ENCODE results near the gene RBCK1.
A peak's percentile ranks its signal among the peaks of the same experiment; 100 is the strongest.
"Not testable (repeated sequence)": the region's sequence is repeated elsewhere in the genome, so short reads cannot be mapped to it uniquely, and the experiment has no call there.

The RBCK1 gene

DNA sequence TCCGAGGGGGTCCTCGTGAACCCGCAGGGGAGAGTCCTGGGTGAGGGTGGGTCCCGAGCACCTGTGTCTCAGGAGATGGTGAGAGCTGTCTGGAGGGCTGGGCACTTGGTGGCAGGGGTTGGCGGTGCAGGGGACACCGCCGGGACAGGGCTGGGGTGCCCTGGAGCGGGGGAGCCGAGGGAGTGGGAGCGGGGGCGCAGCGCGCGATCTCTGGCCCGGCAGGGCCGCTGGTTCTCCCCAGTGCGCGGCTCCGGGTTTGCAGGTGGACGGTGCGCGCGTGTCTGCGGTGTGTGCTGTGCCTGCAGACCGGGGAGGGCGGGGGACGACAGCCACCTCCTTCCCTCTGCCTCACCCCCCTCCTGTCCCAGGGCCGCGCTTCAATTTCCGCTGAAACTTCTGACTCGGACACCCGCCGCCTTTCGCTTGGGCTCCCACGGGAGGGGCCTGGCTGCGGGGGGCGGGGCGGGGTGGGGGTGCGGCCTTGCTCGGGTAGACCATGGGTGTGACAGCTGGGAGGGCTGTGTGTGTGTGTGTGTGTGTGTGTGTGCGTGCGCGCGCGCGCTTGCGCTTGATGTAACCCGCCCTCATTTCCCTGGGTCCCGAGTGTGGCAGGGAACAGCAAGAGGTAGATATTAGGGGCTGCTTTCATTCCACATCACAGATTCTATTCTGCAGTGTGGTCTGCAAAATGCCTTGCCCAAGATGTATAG is 26.4 kb upstream of the RBCK1 start:
- no peaks in the 10 kb centered on the region for H3K36me3 ChIP-seq (ENCODE audit: insufficient read depth, low read length)
- peaks cover 3% of the 10 kb centered on the region for H3K27me3 ChIP-seq (ENCODE audit: insufficient read depth, low read length)
- peak overlapping the region; percentile 91 for H2AFZ ChIP-seq (ENCODE audit: low read depth, low read length)
- H3K4me1 ChIP-seq (ENCODE audit: insufficient read depth, low read length), result peaks cover 7% of the 10 kb centered on the region
- H3K9me3 ChIP-seq (ENCODE audit: low read length), result no peaks in the 10 kb centered on the region
- peak overlapping the region; percentile 58 for H3K4me3 ChIP-seq (ENCODE audit: low read length)

DNA sequence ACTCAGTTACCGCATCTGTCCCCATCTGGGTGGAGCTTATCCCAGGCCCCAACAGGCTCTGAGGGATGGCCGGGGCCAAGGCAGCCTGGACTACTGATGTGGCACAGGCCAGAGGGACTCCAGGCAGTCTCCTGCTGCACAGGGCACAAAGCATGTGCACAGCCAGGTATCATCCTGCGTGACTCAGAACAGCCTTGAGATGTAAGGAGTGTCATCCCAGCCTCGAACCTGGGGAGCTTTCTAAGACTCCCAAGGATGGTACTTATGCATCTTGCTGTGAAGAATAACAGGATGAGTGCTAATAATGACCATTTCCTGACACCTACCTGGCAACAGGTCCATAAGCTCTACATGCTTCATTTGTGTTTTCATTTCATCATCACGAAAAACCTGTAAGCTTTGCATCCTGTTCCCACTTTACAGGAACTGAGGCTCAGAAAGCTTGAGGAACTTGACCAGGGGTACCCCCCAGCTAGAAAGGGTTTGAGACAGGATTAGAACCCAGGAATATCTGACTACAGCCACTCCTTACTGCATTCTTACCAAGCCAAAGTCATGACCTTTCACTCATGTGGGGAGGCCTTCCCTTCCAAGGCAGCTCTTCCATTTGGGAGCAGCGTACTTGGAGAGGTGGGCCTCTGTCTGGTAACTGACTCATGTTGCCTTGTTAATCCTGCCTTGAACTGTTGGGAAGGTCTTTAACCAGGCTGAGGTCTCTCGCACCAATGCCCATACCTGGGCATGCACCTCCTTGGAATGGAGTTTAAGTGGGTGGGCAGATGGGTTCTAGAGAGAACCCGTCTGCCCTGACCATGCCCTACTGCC is 25.6 kb upstream of the RBCK1 start:
- Histone ChIP-seq H3K4me3 (ENCODE audit: low read length) (peak overlapping the region; percentile 58), H3K36me3 (ENCODE audit: insufficient read depth, low read length) (no peaks in the 10 kb centered on the region)

DNA sequence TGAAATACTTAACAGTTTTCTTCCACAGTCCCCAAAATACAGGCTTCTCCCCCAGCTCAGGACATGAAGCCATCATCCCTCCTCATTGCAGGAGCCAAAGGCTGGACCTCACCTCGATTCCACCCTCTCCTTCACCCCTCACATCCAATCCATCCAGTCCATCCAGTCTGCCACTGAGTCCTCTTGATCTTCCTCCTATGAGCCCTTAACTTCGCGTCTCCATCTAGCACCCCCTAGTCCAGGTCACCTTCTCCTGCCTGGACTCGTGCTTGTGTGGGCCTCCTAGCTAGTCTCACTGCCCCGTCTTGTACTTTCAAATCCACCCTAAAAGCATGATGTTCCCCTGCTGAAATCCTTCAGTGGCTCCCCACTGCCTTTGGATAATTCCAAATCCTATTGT is 24.2 kb upstream of the RBCK1 start:
- Histone ChIP-seq H3K4me3 (ENCODE audit: low read length) (no peak overlapping the region), H2AFZ (ENCODE audit: low read depth, low read length) (no peak overlapping the region), H3K36me3 (ENCODE audit: insufficient read depth, low read length) (peaks cover 5% of the 10 kb centered on the region), H3K4me1 (ENCODE audit: insufficient read depth, low read length) (peaks cover 7% of the 10 kb centered on the region), H3K9me3 (ENCODE audit: low read length) (no peaks in the 10 kb centered on the region), H3K27me3 (ENCODE audit: insufficient read depth, low read length) (peaks cover 3% of the 10 kb centered on the region)

More for the DNA sequence above, 25.6 kb upstream of the RBCK1 start:
- Histone ChIP-seq H3K9me3 (ENCODE audit: low read length) (no peaks in the 10 kb centered on the region), H3K4me1 (ENCODE audit: insufficient read depth, low read length) (peaks cover 7% of the 10 kb centered on the region), H2AFZ (ENCODE audit: low read depth, low read length) (no peak overlapping the region), H3K27me3 (ENCODE audit: insufficient read depth, low read length) (peaks cover 3% of the 10 kb centered on the region)

DNA sequence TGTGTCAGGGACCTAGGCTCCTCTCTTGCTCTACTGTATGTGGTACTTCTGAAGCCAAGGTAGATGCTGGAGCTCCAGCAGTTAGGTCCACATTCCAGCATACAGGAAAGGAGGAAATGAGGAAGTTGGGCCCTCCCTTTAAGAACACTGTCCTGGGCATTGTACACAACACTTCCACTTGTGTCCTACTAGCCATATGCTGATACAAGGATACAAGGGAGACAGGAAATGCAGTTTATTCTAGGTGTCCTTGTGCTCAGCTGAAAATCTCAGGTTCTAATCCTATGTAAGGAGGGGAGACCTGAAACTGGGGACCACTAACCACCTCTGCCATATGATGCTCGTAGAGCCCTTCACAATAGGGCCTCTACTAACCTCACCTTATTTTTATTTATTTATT is 23.4 kb upstream of the RBCK1 start:
- H2AFZ ChIP-seq (ENCODE audit: low read depth, low read length), result no peak overlapping the region
- H3K27me3 ChIP-seq (ENCODE audit: insufficient read depth, low read length), result peaks cover 3% of the 10 kb centered on the region
- no peak overlapping the region for H3K4me3 ChIP-seq (ENCODE audit: low read length)
- H3K4me1 ChIP-seq (ENCODE audit: insufficient read depth, low read length), result peaks cover 7% of the 10 kb centered on the region
- H3K36me3 ChIP-seq (ENCODE audit: insufficient read depth, low read length), result peaks cover 12% of the 10 kb centered on the region
- no peaks in the 10 kb centered on the region for H3K9me3 ChIP-seq (ENCODE audit: low read length)

DNA sequence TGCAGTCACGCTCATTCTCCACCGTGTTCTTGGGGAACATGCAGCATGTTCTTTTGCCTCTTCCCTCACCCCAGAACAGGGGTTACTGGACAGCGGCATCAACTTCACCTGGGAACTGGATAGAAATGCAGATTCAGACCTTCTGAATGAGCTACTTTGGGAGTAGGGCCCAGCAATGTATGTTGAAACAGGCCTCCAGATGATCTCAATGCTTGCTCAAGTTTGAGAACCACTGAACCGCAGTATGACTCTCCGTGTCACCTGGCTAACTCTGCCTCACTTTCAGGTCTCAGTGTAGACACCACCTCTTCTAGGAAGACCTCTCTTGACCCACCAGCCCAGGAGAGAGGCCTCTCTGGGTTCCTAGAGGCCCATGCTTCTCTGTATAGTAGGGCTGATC is 22.7 kb upstream of the RBCK1 start:
- Histone ChIP-seq H3K9me3 (ENCODE audit: low read length) (no peaks in the 10 kb centered on the region), H2AFZ (ENCODE audit: low read depth, low read length) (no peak overlapping the region), H3K4me3 (ENCODE audit: low read length) (no peak overlapping the region), H3K4me1 (ENCODE audit: insufficient read depth, low read length) (peaks cover 7% of the 10 kb centered on the region), H3K36me3 (ENCODE audit: insufficient read depth, low read length) (peaks cover 12% of the 10 kb centered on the region), H3K27me3 (ENCODE audit: insufficient read depth, low read length) (no peaks in the 10 kb centered on the region)

DNA sequence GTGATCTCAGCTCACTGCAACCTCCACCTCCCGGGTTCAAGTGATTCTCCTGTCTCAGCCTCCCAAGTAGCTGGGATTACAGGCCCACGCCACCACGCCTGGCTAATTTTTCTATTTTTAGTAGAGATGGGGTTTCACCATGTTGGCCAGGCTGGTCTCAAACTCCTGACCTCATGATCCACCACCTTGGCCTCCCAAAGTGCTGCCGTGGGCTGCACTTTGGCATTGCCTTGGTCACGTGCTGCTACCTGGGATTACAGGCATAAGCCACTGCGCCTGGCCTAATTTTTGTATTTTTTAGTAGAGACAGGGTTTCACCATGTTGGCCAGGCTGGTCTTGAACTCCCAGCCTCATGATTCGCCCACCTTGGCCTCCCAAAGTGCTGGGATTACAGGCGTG is 21.5 kb upstream of the RBCK1 start:
- H3K36me3 ChIP-seq (ENCODE audit: insufficient read depth, low read length), result peaks cover 12% of the 10 kb centered on the region
- H3K4me3 ChIP-seq (ENCODE audit: low read length); H3K4me1 ChIP-seq (ENCODE audit: insufficient read depth, low read length); H3K9me3 ChIP-seq (ENCODE audit: low read length); H3K27me3 ChIP-seq (ENCODE audit: insufficient read depth, low read length); H2AFZ ChIP-seq (ENCODE audit: low read depth, low read length): not testable (repeated sequence)

DNA sequence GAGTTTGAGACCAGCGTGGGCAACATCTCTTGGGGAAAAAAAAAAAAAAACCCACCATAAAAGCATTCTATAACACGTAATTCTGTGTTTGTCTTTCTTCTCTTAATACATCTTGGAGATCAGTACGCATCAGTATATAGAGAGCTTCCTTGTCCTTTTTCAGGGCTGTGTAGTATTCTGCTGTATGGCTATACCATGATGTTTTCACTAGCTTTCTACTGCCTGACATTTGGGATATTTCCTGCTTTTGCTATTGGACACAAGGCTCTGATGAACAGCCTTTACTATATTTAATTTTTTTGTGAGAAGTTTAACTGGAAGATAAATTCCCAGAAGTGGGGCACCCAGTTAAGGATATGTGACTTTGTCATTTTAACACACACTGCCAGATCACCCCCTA is 20.6 kb upstream of the RBCK1 start:
- Histone ChIP-seq H3K4me3 (ENCODE audit: low read length) (no peak overlapping the region), H3K36me3 (ENCODE audit: insufficient read depth, low read length) (peaks cover 12% of the 10 kb centered on the region), H3K9me3 (ENCODE audit: low read length) (no peaks in the 10 kb centered on the region), H2AFZ (ENCODE audit: low read depth, low read length) (no peak overlapping the region), H3K27me3 (ENCODE audit: insufficient read depth, low read length) (no peaks in the 10 kb centered on the region), H3K4me1 (ENCODE audit: insufficient read depth, low read length) (no peaks in the 10 kb centered on the region)

DNA sequence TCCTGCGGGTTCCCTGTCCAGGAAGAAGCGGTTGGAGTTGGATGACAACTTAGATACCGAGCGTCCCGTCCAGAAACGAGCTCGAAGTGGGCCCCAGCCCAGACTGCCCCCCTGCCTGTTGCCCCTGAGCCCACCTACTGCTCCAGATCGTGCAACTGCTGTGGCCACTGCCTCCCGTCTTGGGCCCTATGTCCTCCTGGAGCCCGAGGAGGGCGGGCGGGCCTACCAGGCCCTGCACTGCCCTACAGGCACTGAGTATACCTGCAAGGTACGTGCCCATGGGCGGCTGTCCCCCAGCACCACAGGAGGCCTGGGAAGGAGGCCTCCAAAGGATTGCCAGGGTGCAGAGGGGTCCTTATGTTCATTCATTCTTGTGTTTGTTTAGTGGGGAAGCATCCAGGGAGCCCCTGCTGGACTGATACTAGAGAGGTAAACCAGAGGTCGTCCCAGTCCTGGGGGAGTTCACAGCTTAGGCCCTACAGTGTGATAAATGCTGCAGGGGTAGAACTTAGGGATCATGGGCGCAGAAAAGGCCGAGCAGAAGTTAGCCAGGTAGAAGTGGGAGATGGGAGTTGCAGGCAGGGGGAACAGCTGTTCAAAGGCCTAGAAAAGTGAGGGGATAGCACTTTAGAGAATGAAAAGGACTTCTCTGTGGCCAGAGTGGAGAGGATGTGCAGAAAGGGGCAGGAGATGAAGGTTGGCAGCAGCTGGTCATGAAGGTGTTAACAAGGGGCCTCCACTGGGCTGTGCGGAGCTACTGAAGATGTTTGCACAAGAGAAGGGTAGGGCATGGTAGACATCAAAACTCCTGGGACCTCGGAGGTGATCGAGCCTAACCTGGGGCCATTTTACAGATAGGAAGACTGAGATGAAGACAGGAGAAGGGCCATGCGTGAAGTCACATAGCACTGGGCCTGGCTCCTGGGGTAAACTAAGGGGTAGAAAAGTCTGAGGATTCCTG is 19.8 kb upstream of the RBCK1 start:
- H3K4me3 ChIP-seq (ENCODE audit: low read length), result no peak overlapping the region
- H3K36me3 ChIP-seq (ENCODE audit: insufficient read depth, low read length), result peaks cover 12% of the 10 kb centered on the region
- H3K9me3 ChIP-seq (ENCODE audit: low read length), result no peaks in the 10 kb centered on the region

DNA sequence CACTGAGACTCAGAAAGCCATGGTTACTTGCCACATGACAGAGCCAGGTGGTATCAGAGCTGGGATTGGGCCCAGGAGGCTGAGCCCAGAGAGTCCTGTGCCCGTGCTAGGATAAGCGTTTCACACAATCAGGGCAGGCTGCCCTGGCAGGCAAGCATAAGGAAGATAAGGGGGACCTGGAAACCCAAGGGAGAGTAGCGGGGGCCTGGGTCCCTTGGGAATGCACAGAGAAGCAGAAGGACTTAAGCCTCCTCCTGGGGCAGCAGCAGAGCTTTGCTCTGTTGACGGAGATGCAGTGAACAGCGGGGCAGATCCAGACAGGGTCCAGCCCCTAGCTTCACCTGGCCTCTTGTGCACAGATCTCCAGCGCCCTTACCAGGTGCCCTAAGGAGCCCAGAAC is 18.9 kb upstream of the RBCK1 start:
- Histone ChIP-seq H3K4me3 (ENCODE audit: low read length) (no peak overlapping the region), H3K36me3 (ENCODE audit: insufficient read depth, low read length) (peaks cover 12% of the 10 kb centered on the region), H2AFZ (ENCODE audit: low read depth, low read length) (no peak overlapping the region), H3K27me3 (ENCODE audit: insufficient read depth, low read length) (no peaks in the 10 kb centered on the region), H3K9me3 (ENCODE audit: low read length) (no peaks in the 10 kb centered on the region), H3K4me1 (ENCODE audit: insufficient read depth, low read length) (no peaks in the 10 kb centered on the region)

More for the DNA sequence above, 19.8 kb upstream of the RBCK1 start:
- no peaks in the 10 kb centered on the region for H3K4me1 ChIP-seq (ENCODE audit: insufficient read depth, low read length)
- H3K27me3 ChIP-seq (ENCODE audit: insufficient read depth, low read length), result no peaks in the 10 kb centered on the region
- H2AFZ ChIP-seq (ENCODE audit: low read depth, low read length), result no peak overlapping the region

DNA sequence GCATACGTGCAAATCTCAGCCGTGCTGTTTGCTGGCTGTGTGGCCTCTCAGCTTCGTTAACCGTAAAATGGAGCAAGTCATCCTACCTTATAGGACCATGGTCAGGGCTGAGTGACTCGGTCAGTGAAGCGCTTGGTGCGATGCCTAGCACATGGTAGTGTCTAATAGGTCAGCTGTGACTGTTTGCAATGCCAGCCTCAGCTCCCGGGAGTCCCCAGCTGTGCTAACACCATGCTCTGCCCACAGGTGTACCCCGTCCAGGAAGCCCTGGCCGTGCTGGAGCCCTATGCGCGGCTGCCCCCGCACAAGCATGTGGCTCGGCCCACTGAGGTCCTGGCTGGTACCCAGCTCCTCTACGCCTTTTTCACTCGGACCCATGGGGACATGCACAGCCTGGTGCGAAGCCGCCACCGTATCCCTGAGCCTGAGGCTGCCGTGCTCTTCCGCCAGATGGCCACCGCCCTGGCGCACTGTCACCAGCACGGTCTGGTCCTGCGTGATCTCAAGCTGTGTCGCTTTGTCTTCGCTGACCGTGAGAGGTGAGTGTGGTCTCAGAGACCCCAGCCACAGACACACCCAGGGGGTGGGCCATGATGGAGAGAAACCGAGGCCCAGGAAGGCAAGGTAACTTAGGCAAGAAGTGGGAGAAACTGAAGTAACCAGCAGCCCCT is 16.9 kb upstream of the RBCK1 start:
- Histone ChIP-seq H2AFZ (ENCODE audit: low read depth, low read length) (no peak overlapping the region), H3K36me3 (ENCODE audit: insufficient read depth, low read length) (peaks cover 12% of the 10 kb centered on the region), H3K4me3 (ENCODE audit: low read length) (no peak overlapping the region), H3K27me3 (ENCODE audit: insufficient read depth, low read length) (no peaks in the 10 kb centered on the region), H3K9me3 (ENCODE audit: low read length) (no peaks in the 10 kb centered on the region), H3K4me1 (ENCODE audit: insufficient read depth, low read length) (no peaks in the 10 kb centered on the region)

DNA sequence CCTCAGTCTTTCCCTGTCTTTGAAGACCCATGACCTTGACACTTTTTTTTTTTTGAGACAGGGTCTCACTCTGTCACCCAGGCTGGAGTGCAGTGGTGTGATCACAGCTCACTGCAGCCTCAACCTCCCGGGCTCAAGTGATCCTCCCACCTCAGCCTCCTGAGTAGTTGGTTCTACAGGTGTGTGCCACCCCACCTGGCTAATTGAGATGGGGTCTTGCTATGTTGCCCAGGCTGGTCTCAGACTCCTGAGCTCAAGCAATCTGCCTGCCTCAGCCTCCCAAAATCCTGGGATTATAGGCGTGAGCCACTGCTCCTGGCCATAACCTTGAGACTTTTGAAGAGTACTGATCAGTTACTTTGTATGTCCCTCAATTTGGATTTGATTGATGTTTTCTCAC is 14.8 kb upstream of the RBCK1 start:
- H3K27me3 ChIP-seq (ENCODE audit: insufficient read depth, low read length); H3K4me1 ChIP-seq (ENCODE audit: insufficient read depth, low read length); H2AFZ ChIP-seq (ENCODE audit: low read depth, low read length); H3K9me3 ChIP-seq (ENCODE audit: low read length); H3K4me3 ChIP-seq (ENCODE audit: low read length): not testable (repeated sequence)
- peaks cover 18% of the 10 kb centered on the region for H3K36me3 ChIP-seq (ENCODE audit: insufficient read depth, low read length)

DNA sequence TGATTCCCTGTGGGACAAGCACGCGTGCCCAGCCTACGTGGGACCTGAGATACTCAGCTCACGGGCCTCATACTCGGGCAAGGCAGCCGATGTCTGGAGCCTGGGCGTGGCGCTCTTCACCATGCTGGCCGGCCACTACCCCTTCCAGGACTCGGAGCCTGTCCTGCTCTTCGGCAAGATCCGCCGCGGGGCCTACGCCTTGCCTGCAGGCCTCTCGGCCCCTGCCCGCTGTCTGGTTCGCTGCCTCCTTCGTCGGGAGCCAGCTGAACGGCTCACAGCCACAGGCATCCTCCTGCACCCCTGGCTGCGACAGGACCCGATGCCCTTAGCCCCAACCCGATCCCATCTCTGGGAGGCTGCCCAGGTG is 11.9 kb upstream of the RBCK1 start:
- Histone ChIP-seq H2AFZ (ENCODE audit: low read depth, low read length) (no peak overlapping the region), H3K36me3 (ENCODE audit: insufficient read depth, low read length) (peaks cover 6% of the 10 kb centered on the region), H3K9me3 (ENCODE audit: low read length) (no peaks in the 10 kb centered on the region), H3K27me3 (ENCODE audit: insufficient read depth, low read length) (no peaks in the 10 kb centered on the region), H3K4me3 (ENCODE audit: low read length) (no peak overlapping the region), H3K4me1 (ENCODE audit: insufficient read depth, low read length) (peaks cover 6% of the 10 kb centered on the region)

Measured in neuron (in vitro differentiated cells).